Heart left ventricle (tissue), 16 donors: ENCODE measurements around the gene PHIP. TPM values are rescaled to one million over a fixed set of nuclear protein-coding genes. Genes with fewer than 3 reads are reported as not detected.

Source experiments
- ATAC-seq, 4 donors: fragments of 200-7000 bp; cut with Tn5 transposase; one replicate each; pipeline ENCODE4 v1.9.1; 2020 to 2022; ENCODE audit warnings: moderate library complexity in 4 of 4, mild to moderate bottlenecking in 3 of 4, moderate number of reproducible peaks in 1 of 4
- DNase-seq, 5 donors: peaks; one replicate each; pipeline ENCODE4 v3.0.0-alpha.2; 2020
- H3K27ac ChIP-seq, 12 donors: fragments of 200-600 bp; sonication (generic) in 4 of 12; one replicate each; pipeline versions ENCODE4 v1.5.0 to v1.8.0; 2016 to 2022; ENCODE audit warnings: mild to moderate bottlenecking in 2 of 12
- H3K27me3 ChIP-seq, 9 donors: fragments of 200-600 bp; sonication (generic) in 2 of 9; one replicate each; pipeline versions ENCODE4 v1.5.1 to v1.8.0; 2016 to 2022; ENCODE audit warnings: mild to moderate bottlenecking in 3 of 9
- H3K36me3 ChIP-seq, 9 donors: fragments of 200-600 bp; sonication (generic) in 2 of 9; one replicate each; pipeline versions ENCODE4 v1.5.0 to v1.8.0; 2018 to 2022; ENCODE audit warnings: mild to moderate bottlenecking in 2 of 9
- H3K4me1 ChIP-seq, 12 donors: fragments of 200-600 bp; sonication (generic) in 4 of 12; one replicate each; pipeline versions ENCODE4 v1.5.0 to v1.8.0; 2016 to 2022; ENCODE audit warnings: mild to moderate bottlenecking in 3 of 12
- H3K4me3 ChIP-seq, 12 donors: fragments of 200-600 bp; sonication (generic) in 4 of 12; one replicate each; pipeline versions ENCODE4 v1.5.0 to v1.8.0; 2017 to 2022; ENCODE audit warnings: mild to moderate bottlenecking in 9 of 12, moderate library complexity in 4 of 12
- H3K9me3 ChIP-seq, 12 donors: fragments of 200-600 bp; sonication (generic) in 4 of 12; one replicate each; pipeline versions ENCODE4 v1.5.0 to v1.8.0; 2016 to 2022; ENCODE audit warnings: mild to moderate bottlenecking in 1 of 12
- CTCF ChIP-seq, 12 donors: fragments of 200-600 bp; sonication (generic) in 4 of 12; IDR thresholded peaks; one replicate each; pipeline versions ENCODE4 v1.5.0 to v1.8.0; 2018 to 2022; ENCODE audit warnings: antibody characterized with exemption in 12 of 12, mild to moderate bottlenecking in 5 of 12
- POLR2A ChIP-seq, 2 donors: fragments of 450-650 bp; IDR thresholded peaks; one replicate each; pipeline ENCODE4 v1.6.1; 2017; ENCODE audit warnings: antibody characterized with exemption in 2 of 2, mild to moderate bottlenecking in 2 of 2, moderate library complexity in 2 of 2
- WGBS, 4 donors: extraction: QIAGEN DNeasy Blood & Tissue Kit in 2 of 4; methylation state at CpG; one replicate each; pipeline versions ENCODE4 v1.1.5 to v1.1.7; 2013 to 2018; 5-methylcytosine and 5-hydroxymethylcytosine counted together
- intact Hi-C, 10 donors: fragments of 100-400 bp; cut with DNase I; formaldehyde crosslinking; loops; one replicate each; pipeline versions ENCODE4 v1.11.1 to v1.14.2; 2022
- polyA plus RNA-seq, 2 donors: library from polyadenylated mRNA; stranded (reverse); fragments of 200-250 nt; gene quantifications; one replicate each; pipeline ENCODE4 v1.2.3, GENCODE V29; 2013
- total RNA-seq, 9 donors: library from RNA; depleted of rRNA in 2 of 9; stranded (reverse); fragments of >200 nt in 2 of 9; fragmentation: NEBNext Ultra II Directional in 3 of 9; extraction: Animal tissue kit (Norgen Biotek cat#: 25700) in 3 of 9; gene quantifications; one replicate each; pipeline versions ENCODE4 v1.1.0 to v1.2.4, GENCODE V29; 2016 to 2023
- donor health status: ischemic (EF 13 %, LVEDD 7.1; RV severe dilation, severe dysfunction).
- donor health status: healthy with polysubstance abuse.
- donor health status: DM: no; HTN: yes; CAD: no.
- donor health status: DM: no; HTN: no; CAD: no.
- donor health status: ischemic (EF 25% LVEDD 6.9; RV normal size, moderate dysfunction).
- donor health status: ischemic (EF 25% LVEDD 5.7; RV mildly dilated, moderate dysfunction).
- donor health status: healthy.
- donor health status: DM: yes; HTN: yes; CAD: no.
- donor health status: ischemic (EF 35%, LVEDD 5.7; RV mildly dilated, moderate dysfunction).
- donor health status: nonischemic (EF 11% LVEDD 7.7; RV severe dilation, severe dysfunction).
- donor health status: DM: yes; HTN: yes; CAD: no.
- donor health status: PGD.
- donor health status: ischemic (EF 29% LVEDD 5.4; RV normal size, mild dysfunction).
- donor health status: nonischemic (EF 23%, LVEDD 6.1; RV moderate dilation, normal function).

Gene PHIP
- total and polyA plus RNA-seq, 11 donors: 5.6 to 18.9 (median 12.5) TPM

GRCh38 chr6:79066330-79066729, 11.7 kb downstream of the PHIP start:
- no peak for TF ChIP-seq CTCF (IDR thresholded peaks at IDR 0.05)
- no peak for TF ChIP-seq POLR2A (IDR thresholded peaks at IDR 0.05)
- no peaks in the 10 kb centered on the region for H3K27me3 ChIP-seq
- H3K36me3 ChIP-seq: peaks cover 0 to 6% (median 0%) of the 10 kb centered on the region in 9 donors
- no peaks in the 10 kb centered on the region for H3K9me3 ChIP-seq
- ATAC-seq (no peak), DNase-seq (no peak)
- intact Hi-C loops: no loop called here
- H3K27ac ChIP-seq: no peak overlapping the region
- H3K4me3 ChIP-seq: no peak overlapping the region
- H3K4me1 ChIP-seq: peaks cover 3 to 65% (median 31%) of the 10 kb centered on the region in 12 donors

- intact Hi-C loops: loop anchor here in 1 of 10 donors (2.0 kb wide), 1 partner anchor 14 kb away; no protein-coding TSS in a partner anchor
- ATAC-seq: no peak
- Histone ChIP-seq H3K4me1 (peaks cover 3 to 55% (median 28%) of the 10 kb centered on the region in 12 donors), H3K4me3 (no peak overlapping the region), H3K27ac (no peak overlapping the region), H3K27me3 (no peaks in the 10 kb centered on the region), H3K36me3 (peaks cover 0 to 13% (median 5%) of the 10 kb centered on the region in 9 donors), H3K9me3 (no peaks in the 10 kb centered on the region)
- TF ChIP-seq POLR2A (IDR thresholded peaks at IDR 0.05) (no peak), CTCF (IDR thresholded peaks at IDR 0.05) (no peak)
- WGBS, 4 donors: 53 to 56% (median 55%) methylated on average over 2 of the region's 2 CpGs
- DNase-seq: no peak
These were observed 12.8 kb downstream of the PHIP start for GRCh38 chr6:79065232-79065631.

- Histone ChIP-seq H3K4me1 (peaks cover 0 to 49% (median 25%) of the 10 kb centered on the region in 12 donors), H3K9me3 (no peaks in the 10 kb centered on the region), H3K27ac (no peak overlapping the region), H3K27me3 (no peaks in the 10 kb centered on the region), H3K4me3 (no peak overlapping the region), H3K36me3 (peaks cover 0 to 19% (median 11%) of the 10 kb centered on the region in 9 donors)
- TF ChIP-seq CTCF (IDR thresholded peaks at IDR 0.05) (no peak), POLR2A (IDR thresholded peaks at IDR 0.05) (no peak)
- no peak for DNase-seq
- no peak for ATAC-seq
- intact Hi-C loops: loop anchor here in 1 of 10 donors (2.0 kb wide), 1 partner anchor 14 kb away; no protein-coding TSS in a partner anchor
These were observed 13.4 kb downstream of the PHIP start for GRCh38 chr6:79064635-79065034.

GRCh38 chr6:79062708-79063107, 15.3 kb downstream of the PHIP start:
- Histone ChIP-seq H3K4me1 (peaks cover 0 to 40% (median 22%) of the 10 kb centered on the region in 12 donors), H3K36me3 (peaks cover 0 to 38% (median 30%) of the 10 kb centered on the region in 9 donors), H3K27ac (no peak overlapping the region), H3K4me3 (no peak overlapping the region), H3K9me3 (no peaks in the 10 kb centered on the region), H3K27me3 (no peaks in the 10 kb centered on the region)
- no peak for DNase-seq
- intact Hi-C loops: no loop called here
- WGBS, 4 donors: 90 to 97% (median 95%) methylated on average over 2 of the region's 2 CpGs
- TF ChIP-seq POLR2A (IDR thresholded peaks at IDR 0.05): no peak
- TF ChIP-seq CTCF (IDR thresholded peaks at IDR 0.05): no peak
- ATAC-seq: no peak
